SK-N-SH (cell line): ENCODE results near the gene SETDB2. TPM values are rescaled to one million over a fixed set of nuclear protein-coding genes. Genes with fewer than 3 reads are reported as not detected.

Experiments used
- CTCF ChIA-PET: fragments of 300-600, 350-600 bp; formaldehyde crosslinking; extraction: SDS; loops from one replicate; lab custom pipeline; 2021; lab: Yijun Ruan, JAX
- POLR2A ChIA-PET: fragments of 350-600 bp; sonication (Branson Sonifier 250); formaldehyde crosslinking; extraction: SDS; loops from one replicate; lab custom pipeline; 2020; ENCODE audit warnings: antibody characterized with exemption, inconsistent platforms; lab: Yijun Ruan, JAX
- DNase-seq: peaks from one replicate; pipeline ENCODE4 v3.0.0; 2012
- H2AFZ ChIP-seq: fragments of 200-600 bp; sonication (generic); 2 replicates; pipeline ENCODE4 v1.8.1; 2016; ENCODE audit warnings: antibody characterized with exemption, mild to moderate bottlenecking, low read depth
- H3F3A ChIP-seq: fragments of 200-600 bp; sonication (generic); replicated peaks from 2 replicates; pipeline ENCODE3; 2016; ENCODE audit warnings: antibody characterized with exemption, mild to moderate bottlenecking; ENCODE audit not compliant: insufficient read depth
- H3K27ac ChIP-seq, 2 experiments: fragments of 200-500 bp in 1 of 2; fragments of 200-600 bp in 1 of 2; sonication (Bioruptor generic) in 1 of 2; sonication (generic), shearing (Covaris generic) in 1 of 2; 2 replicates each; pipeline versions ENCODE4 v1.5.1 to v1.6.1; 2014 to 2016; ENCODE audit warnings: low read depth in 2 of 2, inconsistent platforms in 1 of 2, low read length in 1 of 2, mild to moderate bottlenecking in 1 of 2, mixed read lengths in 1 of 2
- H3K27me3 ChIP-seq: fragments of 200-600 bp; sonication (generic), shearing (Covaris generic); 2 replicates; pipeline ENCODE4 v1.6.1; 2016; ENCODE audit warnings: mixed run types; ENCODE audit not compliant: insufficient read depth
- H3K36me3 ChIP-seq, 2 experiments: fragments of 200-500 bp in 1 of 2; fragments of 200-600 bp in 1 of 2; sonication (Bioruptor generic) in 1 of 2; sonication (generic) in 1 of 2; replicated peaks in 1 of 2; 2 replicates each; pipeline versions ENCODE3 to v1.5.1; 2014 to 2016; ENCODE audit warnings: low read length in 1 of 2, mild to moderate bottlenecking in 1 of 2; ENCODE audit not compliant: insufficient read depth in 2 of 2, control insufficient read depth in 1 of 2
- H3K4me1 ChIP-seq, 2 experiments: fragments of 200-500 bp in 1 of 2; fragments of 200-600 bp in 1 of 2; sonication (Bioruptor generic) in 1 of 2; sonication (generic), shearing (Covaris generic) in 1 of 2; 2 replicates each; pipeline versions ENCODE4 v1.5.1 to v1.6.1; 2014 to 2016; ENCODE audit warnings: low read depth in 1 of 2, low read length in 1 of 2, mixed run types in 1 of 2; ENCODE audit not compliant: insufficient read depth in 2 of 2, control insufficient read depth in 1 of 2
- H3K4me2 ChIP-seq: fragments of 200-600 bp; sonication (generic), shearing (Covaris generic); 2 replicates; pipeline ENCODE4 v1.6.1; 2017; ENCODE audit warnings: mixed run types
- H3K4me3 ChIP-seq, 2 experiments: fragments of 200-500 bp in 1 of 2; fragments of 200-600 bp in 1 of 2; sonication (Bioruptor generic) in 1 of 2; sonication (generic), shearing (Covaris generic) in 1 of 2; 2 replicates each; pipeline versions ENCODE4 v1.5.1 to v1.8.1; 2014 to 2016; ENCODE audit warnings: low read depth in 2 of 2, inconsistent platforms in 1 of 2, low read length in 1 of 2, mild to moderate bottlenecking in 1 of 2, mixed read lengths in 1 of 2, moderate library complexity in 1 of 2
- H3K79me2 ChIP-seq: fragments of 200-600 bp; sonication (generic); 2 replicates; pipeline ENCODE4 v1.8.1; 2017; ENCODE audit warnings: mild to moderate bottlenecking; ENCODE audit not compliant: insufficient read depth
- H3K9ac ChIP-seq: fragments of 200-600 bp; sonication (generic); 2 replicates; pipeline ENCODE4 v1.6.1; 2017; ENCODE audit warnings: mixed run types
- H3K9me2 ChIP-seq: fragments of 200-600 bp; sonication (generic); 2 replicates; pipeline ENCODE4 v1.6.1; 2017; ENCODE audit warnings: mixed run types
- H3K9me3 ChIP-seq: fragments of 200-600 bp; sonication (generic); 2 replicates; pipeline ENCODE4 v1.6.1; 2017; ENCODE audit warnings: mixed run types, mild to moderate bottlenecking, moderate library complexity
- H4K20me1 ChIP-seq: fragments of 200-600 bp; sonication (generic); 2 replicates; pipeline ENCODE4 v1.6.1; 2017; ENCODE audit warnings: mild to moderate bottlenecking, mixed run types; ENCODE audit not compliant: insufficient read depth
- CHD2 ChIP-seq: fragments of 150-350 bp; IDR thresholded peaks from 2 replicates; pipeline ENCODE4 v1.6.1; 2018; ENCODE audit warnings: low read length; ENCODE audit not compliant: partially characterized antibody
- FOXM1 ChIP-seq: IDR thresholded peaks from 2 replicates; pipeline ENCODE4 v1.4.0; 2012; ENCODE audit warnings: low read depth, mild to moderate bottlenecking
- IRF3 ChIP-seq: fragments of 150-350 bp; IDR thresholded peaks from 2 replicates; pipeline ENCODE4 v1.6.1; 2016; ENCODE audit warnings: mild to moderate bottlenecking, low read depth, low read length
- MAX ChIP-seq: IDR thresholded peaks from 2 replicates; pipeline ENCODE4 v1.4.0; 2012; ENCODE audit warnings: low read depth
- NFIC ChIP-seq: IDR thresholded peaks from 2 replicates; pipeline ENCODE4 v1.4.0; 2012; ENCODE audit warnings: borderline replicate concordance
- PBX3 ChIP-seq: IDR thresholded peaks from 2 replicates; pipeline ENCODE4; 2012
- POLR2AphosphoS5 ChIP-seq: IDR thresholded peaks from 2 replicates; pipeline ENCODE4 v1.6.1; 2012; ENCODE audit warnings: low read depth, low read length
- RAD21 ChIP-seq: IDR thresholded peaks from 2 replicates; pipeline ENCODE4 v1.6.1; 2012; ENCODE audit warnings: mild to moderate bottlenecking, low read length
- RFX5 ChIP-seq: IDR thresholded peaks from 2 replicates; pipeline ENCODE4 v1.6.1; 2012; ENCODE audit warnings: mild to moderate bottlenecking, improper control_type of control experiment, low read length
- SIN3A ChIP-seq: IDR thresholded peaks from 2 replicates; pipeline ENCODE4 v1.6.1; 2012; ENCODE audit warnings: low read depth, mild to moderate bottlenecking, low read length, moderate library complexity, borderline replicate concordance
- WGBS: methylation state at CpG from one replicate; pipeline ENCODE4 v1.1.6; 2017; ENCODE audit warnings: low lambda C conversion rate; 5-methylcytosine and 5-hydroxymethylcytosine counted together
- polyA plus RNA-seq, 3 experiments: library from polyadenylated mRNA; depleted of rRNA; stranded (reverse); fragments of >200 nt; gene quantifications; 2 replicates each; pipeline ENCODE4 v1.2.3, GENCODE V29; 2012
- TF ChIP-seq, protein P1 (sequence below): IDR thresholded peaks from 2 replicates; pipeline ENCODE4 v1.4.0; 2012; ENCODE audit warnings: low read depth, borderline replicate concordance
- TF ChIP-seq, protein P2 (sequence below): fragments of 200-600 bp; sonication (generic); IDR thresholded peaks from 2 replicates; pipeline ENCODE4 v1.6.1; 2017; ENCODE audit warnings: antibody characterized with exemption, mild to moderate bottlenecking, moderate library complexity

Gene SETDB2
- polyA plus RNA-seq, 1 of the 3 experiments (the other 2 are of a cell fraction) = 1.9 TPM

- Histone ChIP-seq H3K27me3 (no peaks in the 10 kb centered on the region), H3K79me2 (no peaks in the 10 kb centered on the region), H3K9me3 (no peaks in the 10 kb centered on the region), H3K36me3 (no peaks in the 10 kb centered on the region), H4K20me1 (no peaks in the 10 kb centered on the region), H3K4me1 (no peaks in the 10 kb centered on the region; a peak in 1 of 4 replicates), H2AFZ (no peak overlapping the region), H3K4me3 (no peak overlapping the region), H3F3A (peaks cover 12% of the 10 kb centered on the region), H3K9ac (no peak overlapping the region), H3K4me2 (no peak overlapping the region), H3K27ac (no peak overlapping the region), H3K9me2 (no peaks in the 10 kb centered on the region)
- POLR2A ChIA-PET = no interaction called here
- TF ChIP-seq RFX5 (no peak), RAD21 (no peak), CHD2 (no peak)
- CTCF ChIA-PET = no interaction called here
- DNase-seq = no peak
- WGBS = 98% methylated on average over 3 of the region's 3 CpGs
Measured at GRCh38 chr13:49503951-49504350, 59.9 kb downstream of the SETDB2 start.

DNA sequence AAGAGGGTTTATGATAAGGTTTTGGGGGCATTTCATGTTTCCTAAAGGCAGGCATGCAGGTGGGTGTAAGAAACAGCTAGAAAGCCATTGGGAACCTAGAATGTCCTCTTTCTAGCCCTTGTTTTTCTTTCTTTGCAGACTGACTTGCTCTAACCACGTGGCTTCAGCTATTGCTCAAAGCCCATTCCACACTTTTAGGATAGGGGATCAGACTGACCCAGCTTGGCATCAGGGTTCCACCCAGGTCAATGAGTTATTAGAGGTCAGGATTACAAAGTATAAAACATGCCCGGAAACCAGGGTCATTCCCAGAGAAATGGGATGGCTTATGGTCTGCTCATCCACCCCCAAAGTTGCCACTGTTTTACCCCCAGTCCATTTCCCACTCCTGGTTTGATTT is 68.5 kb downstream of the SETDB2 start:
- WGBS = 65% methylated on average over 2 of the region's 2 CpGs
- H3K9me2 ChIP-seq = no peaks in the 10 kb centered on the region
- TF ChIP-seq FOXM1 = no peak
- TF ChIP-seq MAX = no peak
- no peak overlapping the region for H3K27ac ChIP-seq
- H3K36me3 ChIP-seq = no peaks in the 10 kb centered on the region
- DNase-seq = no peak
- no peak overlapping the region for H2AFZ ChIP-seq
- H3K4me1 ChIP-seq = no peaks in the 10 kb centered on the region
- H3F3A ChIP-seq = no peaks in the 10 kb centered on the region
- POLR2A ChIA-PET = no interaction called here
- H3K4me3 ChIP-seq = no peak overlapping the region
- no peaks in the 10 kb centered on the region for H3K9me3 ChIP-seq
- no peak overlapping the region for H3K9ac ChIP-seq
- H3K27me3 ChIP-seq = no peaks in the 10 kb centered on the region
- H3K4me2 ChIP-seq = no peak overlapping the region
- H3K79me2 ChIP-seq = no peaks in the 10 kb centered on the region
- H4K20me1 ChIP-seq = no peaks in the 10 kb centered on the region
- CTCF ChIA-PET = no interaction called here

- H3K4me2 ChIP-seq = no peak overlapping the region
- H3K4me1 ChIP-seq = no peaks in the 10 kb centered on the region
- H3K79me2 ChIP-seq = no peaks in the 10 kb centered on the region
- H2AFZ ChIP-seq = no peak overlapping the region
- no peak overlapping the region for H3K4me3 ChIP-seq
- H3F3A ChIP-seq = no peaks in the 10 kb centered on the region
- DNase-seq = no peak
- no peaks in the 10 kb centered on the region for H3K36me3 ChIP-seq
- 97% methylated on average over 5 of the region's 5 CpGs for WGBS
- POLR2A ChIA-PET = no interaction called here
- H3K9me3 ChIP-seq = no peaks in the 10 kb centered on the region
- TF ChIP-seq POLR2AphosphoS5 (no peak), NFIC (no peak), PBX3 (no peak), SIN3A (no peak), IRF3 (no peak)
- TF ChIP-seq, protein P1, sequence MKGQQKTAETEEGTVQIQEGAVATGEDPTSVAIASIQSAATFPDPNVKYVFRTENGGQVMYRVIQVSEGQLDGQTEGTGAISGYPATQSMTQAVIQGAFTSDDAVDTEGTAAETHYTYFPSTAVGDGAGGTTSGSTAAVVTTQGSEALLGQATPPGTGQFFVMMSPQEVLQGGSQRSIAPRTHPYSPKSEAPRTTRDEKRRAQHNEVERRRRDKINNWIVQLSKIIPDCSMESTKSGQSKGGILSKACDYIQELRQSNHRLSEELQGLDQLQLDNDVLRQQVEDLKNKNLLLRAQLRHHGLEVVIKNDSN = no peak
- TF ChIP-seq, protein P2, sequence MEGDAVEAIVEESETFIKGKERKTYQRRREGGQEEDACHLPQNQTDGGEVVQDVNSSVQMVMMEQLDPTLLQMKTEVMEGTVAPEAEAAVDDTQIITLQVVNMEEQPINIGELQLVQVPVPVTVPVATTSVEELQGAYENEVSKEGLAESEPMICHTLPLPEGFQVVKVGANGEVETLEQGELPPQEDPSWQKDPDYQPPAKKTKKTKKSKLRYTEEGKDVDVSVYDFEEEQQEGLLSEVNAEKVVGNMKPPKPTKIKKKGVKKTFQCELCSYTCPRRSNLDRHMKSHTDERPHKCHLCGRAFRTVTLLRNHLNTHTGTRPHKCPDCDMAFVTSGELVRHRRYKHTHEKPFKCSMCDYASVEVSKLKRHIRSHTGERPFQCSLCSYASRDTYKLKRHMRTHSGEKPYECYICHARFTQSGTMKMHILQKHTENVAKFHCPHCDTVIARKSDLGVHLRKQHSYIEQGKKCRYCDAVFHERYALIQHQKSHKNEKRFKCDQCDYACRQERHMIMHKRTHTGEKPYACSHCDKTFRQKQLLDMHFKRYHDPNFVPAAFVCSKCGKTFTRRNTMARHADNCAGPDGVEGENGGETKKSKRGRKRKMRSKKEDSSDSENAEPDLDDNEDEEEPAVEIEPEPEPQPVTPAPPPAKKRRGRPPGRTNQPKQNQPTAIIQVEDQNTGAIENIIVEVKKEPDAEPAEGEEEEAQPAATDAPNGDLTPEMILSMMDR = no peak
- H3K9ac ChIP-seq = no peak overlapping the region
- no peaks in the 10 kb centered on the region for H3K27me3 ChIP-seq
- H3K27ac ChIP-seq = no peak overlapping the region
- CTCF ChIA-PET = interaction anchor here (0.7 to 1.3 kb wide), 4 partner anchors 9 to 1383 kb away, joined by 3 to 4 read pairs (median 3); no protein-coding TSS in a partner anchor
- no peaks in the 10 kb centered on the region for H3K9me2 ChIP-seq
- no peaks in the 10 kb centered on the region for H4K20me1 ChIP-seq
Measured at GRCh38 chr13:49516467-49516866, 72.4 kb downstream of the SETDB2 start.
